GM19324 (cell line): Measurements from ENCODE around the gene LRRN2.
A peak's percentile ranks its signal among the peaks of the same experiment; 100 is the strongest.
"Not testable (repeated sequence)": the region's sequence is repeated elsewhere in the genome, so short reads cannot be mapped to it uniquely, and the experiment has no call there.

Experiments used
- ATAC-seq: cut with Tn5 transposase; IDR thresholded peaks from one replicate; pipeline ENCODE4 v1.9.1; 2021; ENCODE audit warnings: mild to moderate bottlenecking, moderate library complexity; ENCODE audit not compliant: unreplicated experiment, low FRiP score

LRRN2 gene

DNA sequence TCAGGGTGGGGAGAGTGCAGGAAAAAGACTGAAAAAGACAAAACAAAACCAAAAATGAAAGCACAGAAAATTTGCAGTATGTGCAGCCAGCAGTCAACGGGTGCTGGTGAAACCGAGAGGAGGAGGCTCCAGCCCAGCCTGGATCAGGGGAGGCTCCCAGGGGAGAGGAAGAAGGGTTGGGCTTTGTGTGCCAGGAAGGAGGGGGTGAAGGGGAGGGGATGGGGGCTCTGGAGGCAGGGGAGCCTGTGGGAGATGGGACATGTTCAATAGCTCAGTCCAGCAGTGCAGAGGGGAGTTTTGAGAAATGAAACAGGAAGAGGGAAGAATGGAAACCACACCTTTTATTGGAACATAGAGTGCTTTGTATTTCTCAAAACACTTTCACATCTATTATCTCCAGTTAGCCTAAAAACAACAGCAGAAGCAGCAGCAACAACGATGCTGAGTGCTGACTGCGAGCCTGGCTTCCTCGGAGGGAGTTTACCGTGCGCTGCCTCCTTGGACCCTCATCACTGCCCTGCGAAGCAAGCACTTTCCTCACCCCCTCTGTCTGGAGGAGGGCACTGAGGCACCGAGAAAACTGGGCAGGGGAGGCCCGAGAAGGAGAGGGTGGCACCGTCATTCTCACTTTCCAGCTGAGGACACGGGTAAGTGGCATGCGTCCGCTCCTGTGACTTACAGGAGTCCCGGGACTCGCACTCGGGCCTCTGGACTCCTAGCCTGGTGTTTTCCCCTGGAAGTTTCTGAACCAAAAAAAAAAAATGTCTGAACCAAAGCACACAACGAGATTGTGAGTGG lies 106.5 kb downstream of the LRRN2 start:
- peak; percentile 71 for ATAC-seq

GRCh38 chr1:204577794-204578478 lies 107.6 kb downstream of the LRRN2 start:
- ATAC-seq = no peak

GRCh38 chr1:204576422-204576821 lies 109.1 kb downstream of the LRRN2 start:
- no peak for ATAC-seq

GRCh38 chr1:204575221-204576190 lies 110.0 kb downstream of the LRRN2 start:
- no peak for ATAC-seq

- ATAC-seq = no peak
These were observed 110.7 kb downstream of the LRRN2 start for GRCh38 chr1:204574865-204575163.

DNA sequence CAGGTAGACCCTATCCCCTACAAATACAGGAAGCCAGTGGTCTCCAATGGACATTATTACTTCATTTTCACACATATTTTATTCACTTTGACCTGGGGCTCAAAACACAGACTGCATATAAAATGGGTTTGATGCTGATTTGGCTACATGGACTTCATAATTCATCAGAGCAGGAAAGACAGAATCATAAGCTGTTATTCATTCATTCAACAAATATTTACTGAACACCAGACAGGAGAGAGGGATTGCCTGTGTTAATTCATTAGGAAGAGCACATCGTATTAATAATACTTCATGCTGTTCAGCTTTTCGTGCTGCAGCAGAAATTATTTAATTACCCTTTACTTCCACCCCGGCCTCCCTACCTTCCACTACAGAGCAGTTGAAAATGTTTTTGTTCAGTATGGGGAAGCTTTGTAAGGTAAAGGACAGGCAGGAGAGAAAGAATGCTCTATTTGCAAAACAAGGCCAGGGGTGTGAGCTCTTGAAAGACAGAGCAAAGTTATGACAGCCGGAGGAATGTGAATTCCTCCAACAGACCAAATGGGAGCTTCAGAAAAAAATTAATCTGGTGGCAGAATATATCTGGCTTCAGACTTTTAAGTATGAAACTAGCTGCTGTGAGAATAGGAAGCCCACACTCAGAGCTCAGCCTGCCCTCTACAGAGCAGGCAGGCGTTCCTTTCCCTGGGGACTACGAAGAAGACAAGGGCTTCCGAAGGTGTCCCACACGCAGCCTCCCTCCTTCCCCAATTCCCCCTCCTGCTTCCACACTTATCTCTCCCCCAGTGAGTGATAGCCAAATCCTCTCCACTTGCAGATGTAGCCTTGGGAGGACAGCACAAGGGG lies 111.3 kb downstream of the LRRN2 start:
- ATAC-seq = no peak

DNA sequence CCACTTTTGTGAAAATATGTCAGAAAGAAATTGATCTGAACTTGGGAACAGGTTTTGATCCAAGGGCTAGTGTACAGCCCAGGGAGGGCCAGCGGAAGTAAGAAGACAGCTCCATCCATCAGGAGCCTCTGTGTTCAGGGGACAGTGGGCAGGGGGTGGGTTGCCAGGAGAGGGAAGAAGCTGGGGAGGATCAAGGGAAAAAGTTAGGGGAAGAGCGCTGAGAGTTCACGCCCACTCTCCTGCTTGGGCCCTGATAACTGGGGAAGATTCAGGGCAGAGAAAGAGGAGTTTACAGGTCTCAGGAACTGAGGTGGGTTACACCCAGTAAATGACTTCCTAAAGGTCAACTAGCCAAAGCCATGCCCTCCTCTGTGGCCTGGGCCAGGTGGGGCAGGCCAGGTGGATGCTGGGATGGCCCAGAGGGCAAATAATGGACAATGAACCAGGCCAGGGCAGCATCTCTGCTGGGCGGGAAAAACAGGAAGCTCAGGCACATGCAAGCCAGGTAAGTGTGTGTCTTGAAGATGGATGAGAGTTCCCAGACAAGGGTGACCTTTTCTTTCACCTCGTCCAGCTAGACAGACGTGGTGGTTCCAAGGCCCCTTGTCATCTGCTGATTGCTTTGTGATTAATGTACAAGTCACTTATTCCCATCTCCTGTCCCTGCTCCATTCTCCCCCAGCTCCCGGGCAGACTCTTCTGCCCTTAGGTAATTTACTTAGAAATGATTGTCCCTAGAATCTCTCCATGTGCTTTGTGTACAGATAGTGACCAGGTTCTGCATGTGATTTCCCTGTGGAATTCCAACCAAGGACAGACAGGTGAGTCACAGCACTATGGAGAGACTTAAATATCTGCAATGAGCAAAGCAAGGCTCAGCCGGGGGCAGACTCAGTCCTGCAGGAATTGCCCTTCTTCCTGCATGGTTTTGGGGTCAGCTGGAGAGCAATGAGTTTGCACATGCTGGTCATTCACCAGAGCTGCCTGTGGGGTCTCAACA lies 112.3 kb downstream of the LRRN2 start:
- ATAC-seq = no peak

DNA sequence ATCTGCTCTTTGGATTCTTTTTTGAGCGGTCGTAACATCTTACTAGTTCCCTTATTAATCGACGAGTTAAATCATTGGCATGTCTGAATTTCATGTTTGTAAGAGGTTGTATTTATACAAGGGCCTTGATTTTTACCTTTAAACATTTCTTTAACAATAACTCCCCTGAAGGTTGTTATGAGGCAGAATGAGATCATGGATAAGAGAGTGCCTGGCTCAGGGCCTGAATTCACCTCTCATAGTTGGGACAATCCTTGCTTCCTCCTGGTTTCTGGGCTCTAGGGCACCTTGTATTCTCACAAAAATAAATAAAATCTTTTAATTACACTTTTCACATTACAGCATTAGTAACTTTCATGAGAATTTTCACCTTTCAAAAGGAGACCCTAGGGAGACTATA lies 113.9 kb downstream of the LRRN2 start:
- no peak for ATAC-seq

DNA sequence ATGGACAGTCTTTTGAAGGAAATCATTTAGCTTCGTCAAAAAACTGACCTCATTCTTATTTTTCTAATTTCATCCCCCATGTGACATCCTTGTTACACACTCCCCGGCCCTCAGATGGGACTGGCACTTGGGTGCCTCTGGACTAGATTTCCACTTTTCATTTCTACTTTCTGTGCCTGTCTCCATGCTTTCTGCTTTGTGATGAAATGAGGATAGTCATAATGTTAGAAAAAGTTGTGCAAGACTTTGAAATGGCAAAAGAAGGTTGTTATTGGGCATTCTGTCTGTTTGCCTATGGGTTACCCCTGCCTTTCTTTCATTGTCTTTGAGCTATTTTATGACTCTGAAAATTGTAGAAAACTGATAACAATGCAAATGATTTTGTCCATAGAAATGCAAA lies 114.4 kb downstream of the LRRN2 start:
- ATAC-seq = no peak

DNA sequence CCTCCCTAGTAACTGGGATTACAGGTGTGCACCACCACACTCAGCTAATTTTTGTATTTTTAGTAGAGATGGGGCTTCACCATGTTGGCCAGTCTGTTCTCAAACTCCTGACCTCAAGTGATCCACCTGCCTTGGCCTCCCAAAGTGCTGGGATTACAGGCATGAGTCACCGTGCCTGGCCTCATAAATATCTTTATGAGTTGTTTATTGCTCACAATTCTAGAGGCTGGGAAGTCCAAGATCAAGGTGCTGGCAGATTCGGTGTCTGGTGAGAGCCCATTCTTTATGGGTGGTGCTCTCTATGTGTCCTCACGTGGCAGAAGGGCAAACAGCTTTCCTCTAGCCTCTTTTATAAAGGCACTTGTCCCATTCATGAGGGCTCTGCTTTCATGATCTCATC lies 115.5 kb downstream of the LRRN2 start:
- not testable (repeated sequence) for ATAC-seq

DNA sequence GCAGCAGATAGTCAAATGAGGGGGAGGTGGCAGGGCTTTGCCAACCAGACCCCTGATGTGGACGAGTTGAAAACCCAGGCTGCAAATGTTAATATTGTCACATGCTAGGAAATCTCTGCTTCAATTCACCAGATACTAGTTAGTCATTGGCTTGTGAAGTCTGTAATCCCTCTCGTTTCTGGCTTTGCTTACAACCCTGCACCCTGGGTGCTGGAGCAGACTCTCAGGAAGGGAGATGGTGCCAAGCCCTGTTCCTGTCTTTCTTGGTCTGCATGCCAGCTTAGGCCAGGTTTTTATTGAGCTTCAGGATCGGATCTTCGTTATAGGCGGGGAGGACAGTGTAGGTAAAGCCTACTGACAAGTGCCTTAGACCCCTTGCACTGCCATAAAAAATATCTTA lies 116.1 kb downstream of the LRRN2 start:
- no peak for ATAC-seq

- ATAC-seq = no peak
These were observed 116.8 kb downstream of the LRRN2 start for GRCh38 chr1:204568576-204569315.
